GM12891 (cell line): Measurements from ENCODE around the gene TULP4.

Experiments used
- DNase-seq: peaks from one replicate; pipeline ENCODE4 v3.0.0; 2011; ENCODE audit warnings: low spot score; ENCODE audit not compliant: insufficient read length
- FAIRE-seq: peaks from 2 replicates; lab custom pipeline; 2011; peaks lifted over from hg19 to GRCh38; lab: Jason Lieb, UNC
- PAX5 ChIP-seq: IDR thresholded peaks from 2 replicates; pipeline ENCODE4 v1.6.1; 2011; ENCODE audit warnings: low read length, moderate library complexity, mild to moderate bottlenecking; ENCODE audit not compliant: insufficient read depth, severe bottlenecking
- POLR2A ChIP-seq: IDR thresholded peaks from 2 replicates; pipeline ENCODE4 v1.6.1; 2011; ENCODE audit warnings: low read depth, low read length, control low read depth
- POLR2AphosphoS5 ChIP-seq: IDR thresholded peaks from 2 replicates; pipeline ENCODE4 v1.6.1; 2011; ENCODE audit warnings: low read depth, low read length, control low read depth
- POU2F2 ChIP-seq: IDR thresholded peaks from 2 replicates; pipeline ENCODE4 v1.6.1; 2011; ENCODE audit warnings: low read depth, mild to moderate bottlenecking, control low read depth, low read length, moderate library complexity
- SPI1 ChIP-seq: IDR thresholded peaks from 2 replicates; pipeline ENCODE4 v1.6.1; 2011; ENCODE audit warnings: low read depth, low read length, control low read depth
- TAF1 ChIP-seq: IDR thresholded peaks from 2 replicates; pipeline ENCODE4 v1.6.1; 2011; ENCODE audit warnings: low read depth, low read length, control low read depth

Gene TULP4

GRCh38 chr6:158439255-158439654 is 127.0 kb downstream of the TULP4 start:
- TF ChIP-seq SPI1, result peak; percentile 98
- no peak for TF ChIP-seq POLR2A
- TF ChIP-seq TAF1, result no peak
- TF ChIP-seq PAX5, result no peak
- no peak for TF ChIP-seq POU2F2
- TF ChIP-seq POLR2AphosphoS5, result no peak
- peak; percentile 63 for FAIRE-seq

GRCh38 chr6:158441716-158442215 is 129.5 kb downstream of the TULP4 start:
- TF ChIP-seq PAX5, result no peak
- TF ChIP-seq POLR2AphosphoS5, result no peak
- no peak for TF ChIP-seq SPI1
- TF ChIP-seq POLR2A, result no peak
- no peak for TF ChIP-seq TAF1
- TF ChIP-seq POU2F2, result no peak
- FAIRE-seq (no peak), DNase-seq (no peak)

More at GRCh38 chr6:158439255-158439654, 127.0 kb downstream of the TULP4 start:
- peak; percentile 48 for DNase-seq

GRCh38 chr6:158442306-158442705 is 130.0 kb downstream of the TULP4 start:
- DNase-seq (no peak), FAIRE-seq (no peak)
- TF ChIP-seq POU2F2 (no peak), POLR2AphosphoS5 (no peak), PAX5 (no peak), TAF1 (no peak), SPI1 (no peak), POLR2A (no peak)

- no peak for FAIRE-seq
- no peak for DNase-seq
These were observed 133.3 kb downstream of the TULP4 start for GRCh38 chr6:158445426-158446085.

GRCh38 chr6:158448856-158449255 is 136.6 kb downstream of the TULP4 start:
- DNase-seq (no peak), FAIRE-seq (no peak)
- TF ChIP-seq POLR2A, result no peak
- no peak for TF ChIP-seq TAF1
- TF ChIP-seq POU2F2, result no peak
- no peak for TF ChIP-seq SPI1
- no peak for TF ChIP-seq POLR2AphosphoS5
- TF ChIP-seq PAX5, result no peak

More at GRCh38 chr6:158445426-158446085, 133.3 kb downstream of the TULP4 start:
- TF ChIP-seq POU2F2 (no peak), SPI1 (no peak), POLR2AphosphoS5 (no peak), TAF1 (no peak), PAX5 (no peak)

GRCh38 chr6:158452191-158452590 is 139.9 kb downstream of the TULP4 start:
- no peak for DNase-seq
- no peak for FAIRE-seq

GRCh38 chr6:158457131-158457530 is 144.9 kb downstream of the TULP4 start:
- TF ChIP-seq POLR2A (no peak), SPI1 (no peak), POU2F2 (no peak), PAX5 (no peak), POLR2AphosphoS5 (no peak), TAF1 (no peak)
- FAIRE-seq (no peak), DNase-seq (no peak)

More at GRCh38 chr6:158452191-158452590, 139.9 kb downstream of the TULP4 start:
- TF ChIP-seq SPI1 (no peak), POLR2AphosphoS5 (no peak), TAF1 (no peak), PAX5 (no peak), POU2F2 (no peak), POLR2A (no peak)

GRCh38 chr6:158457616-158458278 is 145.5 kb downstream of the TULP4 start:
- no peak for DNase-seq
- FAIRE-seq, result no peak

GRCh38 chr6:158459726-158460125 is 147.5 kb downstream of the TULP4 start:
- no peak for DNase-seq
- no peak for TF ChIP-seq PAX5
- no peak for TF ChIP-seq SPI1
- TF ChIP-seq TAF1, result no peak
- no peak for TF ChIP-seq POLR2AphosphoS5
- no peak for TF ChIP-seq POU2F2
- TF ChIP-seq POLR2A, result no peak
- FAIRE-seq, result no peak

More at GRCh38 chr6:158457616-158458278, 145.5 kb downstream of the TULP4 start:
- TF ChIP-seq PAX5 (no peak), TAF1 (no peak), POU2F2 (no peak), SPI1 (no peak), POLR2A (no peak), POLR2AphosphoS5 (no peak)
